ENCODE results near the gene FOXP2. TPM values are rescaled to one million over a fixed set of nuclear protein-coding genes. Genes with fewer than 3 reads are reported as not detected.

FOXP2 gene
- total and polyA plus RNA-seq, 2 experiments from 2014 or later = 1.3 to 1.5 TPM

DNA sequence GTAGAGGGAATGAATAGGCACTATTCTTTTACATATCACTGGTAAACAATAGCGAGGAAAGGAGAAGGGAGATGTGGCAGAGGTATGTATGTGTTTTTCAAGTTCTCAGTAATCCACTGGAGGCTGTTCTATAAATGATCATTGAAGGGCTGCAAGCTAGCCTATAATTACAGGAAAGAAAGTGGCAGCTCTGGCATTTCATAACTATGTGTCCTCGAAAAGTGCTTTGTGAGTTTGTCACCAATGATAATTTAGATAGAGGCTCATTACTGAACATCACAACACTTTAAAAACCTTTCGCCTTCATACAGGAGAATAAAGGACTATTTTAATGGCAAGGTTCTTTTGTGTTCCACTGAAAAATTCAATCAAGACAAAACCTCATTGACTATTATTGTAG is 235.1 kb downstream of the FOXP2 start:
- no peak overlapping the region for H3K27ac ChIP-seq
- no peaks in the 10 kb centered on the region for H3K9me3 ChIP-seq (ENCODE audit: low read depth)
- no peaks in the 10 kb centered on the region for H3K36me3 ChIP-seq
- no peaks in the 10 kb centered on the region for H3K27me3 ChIP-seq
- H3K4me3 ChIP-seq = no peak overlapping the region
- no peak for DNase-seq (ENCODE audit: low read depth in 1 of 2, low spot score in 1 of 2)
- H3K4me1 ChIP-seq (ENCODE audit: low read depth) = peaks cover 44% of the 10 kb centered on the region
- TF ChIP-seq CTCF (IDR thresholded peaks at IDR 0.05; ENCODE audit: low read depth, low read length) = no peak

DNA sequence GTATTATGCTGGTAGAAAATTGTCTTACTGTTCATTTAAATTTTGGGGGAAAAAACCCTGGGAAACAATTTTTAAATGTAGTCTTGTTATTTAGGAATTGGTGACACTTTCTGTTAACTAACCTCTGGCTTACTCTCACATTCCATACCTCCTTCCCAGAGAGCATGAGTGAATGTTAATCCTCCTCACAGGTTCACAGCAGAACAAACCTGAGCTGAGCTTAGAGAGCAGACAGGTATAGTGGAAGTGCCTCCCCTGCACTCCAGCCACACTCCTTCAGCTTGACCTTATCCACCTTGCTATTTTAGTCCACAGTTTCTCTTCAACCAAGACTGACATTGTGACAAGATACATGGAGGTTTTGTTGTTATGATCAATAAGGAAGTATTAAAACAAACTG is 235.9 kb downstream of the FOXP2 start:
- DNase-seq (ENCODE audit: low read depth in 1 of 2, low spot score in 1 of 2) = peak in 1 of 2 donors; percentile 33
- no peak overlapping the region for H3K4me3 ChIP-seq

DNA sequence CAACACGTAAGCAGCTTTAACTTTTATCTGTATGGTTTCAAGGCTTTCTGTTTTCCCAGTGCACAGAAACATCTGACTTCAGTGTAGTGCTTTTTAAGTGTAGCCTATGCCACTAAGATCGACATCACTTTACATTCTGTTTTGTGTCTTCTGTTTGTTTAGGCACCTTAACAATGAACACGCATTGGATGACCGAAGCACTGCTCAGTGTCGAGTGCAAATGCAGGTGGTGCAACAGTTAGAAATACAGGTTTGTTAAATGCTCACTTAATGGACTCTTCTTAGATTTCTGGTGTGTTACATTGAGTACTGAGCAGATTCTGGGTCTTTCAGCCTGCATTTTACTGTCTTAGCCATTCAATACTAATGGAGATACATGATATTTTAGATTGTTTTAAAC is 237.4 kb downstream of the FOXP2 start:
- Histone ChIP-seq H3K36me3 (no peaks in the 10 kb centered on the region), H3K4me3 (no peak overlapping the region), H3K4me1 (ENCODE audit: low read depth) (peaks cover 44% of the 10 kb centered on the region), H3K27me3 (no peaks in the 10 kb centered on the region), H3K27ac (no peak overlapping the region), H3K9me3 (ENCODE audit: low read depth) (no peaks in the 10 kb centered on the region)
- DNase-seq (ENCODE audit: low read depth in 1 of 2, low spot score in 1 of 2) = no peak
- TF ChIP-seq CTCF (IDR thresholded peaks at IDR 0.05; ENCODE audit: low read depth, low read length) = no peak

More for the DNA sequence above, 235.9 kb downstream of the FOXP2 start:
- H3K27me3 ChIP-seq = no peaks in the 10 kb centered on the region
- TF ChIP-seq CTCF (IDR thresholded peaks at IDR 0.05; ENCODE audit: low read depth, low read length) = no peak
- no peak overlapping the region for H3K27ac ChIP-seq
- no peaks in the 10 kb centered on the region for H3K9me3 ChIP-seq (ENCODE audit: low read depth)
- no peaks in the 10 kb centered on the region for H3K36me3 ChIP-seq
- H3K4me1 ChIP-seq (ENCODE audit: low read depth) = peaks cover 44% of the 10 kb centered on the region

- no peaks in the 10 kb centered on the region for H3K9me3 ChIP-seq (ENCODE audit: low read depth)
- H3K4me3 ChIP-seq = no peak overlapping the region
- H3K27ac ChIP-seq = peak overlapping the region; percentile 27
- no peaks in the 10 kb centered on the region for H3K36me3 ChIP-seq
- no peak for TF ChIP-seq CTCF (IDR thresholded peaks at IDR 0.05; ENCODE audit: low read depth, low read length)
- H3K4me1 ChIP-seq (ENCODE audit: low read depth) = peaks cover 45% of the 10 kb centered on the region
- no peaks in the 10 kb centered on the region for H3K27me3 ChIP-seq
- DNase-seq (ENCODE audit: low read depth in 1 of 2, low spot score in 1 of 2) = peak; percentile 15 to 56
Observed at GRCh38 chr7:114653364-114654088, 238.9 kb downstream of the FOXP2 start.

DNA sequence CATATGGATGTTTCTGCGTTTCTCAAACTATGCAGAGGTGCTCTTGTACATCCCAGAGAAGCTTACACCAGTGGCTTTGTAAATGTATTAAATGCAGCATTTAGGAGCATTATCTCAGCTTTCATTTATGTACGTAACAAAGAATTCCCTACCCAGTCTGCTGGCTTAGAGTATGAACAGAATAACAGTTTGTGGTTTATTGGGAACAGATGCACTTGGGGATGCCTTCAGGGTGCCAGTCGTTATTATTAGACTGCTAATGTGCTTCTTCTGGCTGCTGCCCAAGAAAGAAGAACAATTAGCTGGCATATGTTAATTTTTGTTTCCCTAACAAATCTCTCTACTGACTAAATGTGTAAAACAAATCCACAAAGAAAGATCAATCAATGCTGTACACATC is 241.9 kb downstream of the FOXP2 start:
- Histone ChIP-seq H3K27ac (no peak overlapping the region), H3K36me3 (no peaks in the 10 kb centered on the region), H3K9me3 (ENCODE audit: low read depth) (no peaks in the 10 kb centered on the region), H3K4me1 (ENCODE audit: low read depth) (peaks cover 50% of the 10 kb centered on the region), H3K27me3 (no peaks in the 10 kb centered on the region), H3K4me3 (no peak overlapping the region)
- TF ChIP-seq CTCF (IDR thresholded peaks at IDR 0.05; ENCODE audit: low read depth, low read length) = no peak
- no peak for DNase-seq (ENCODE audit: low read depth in 1 of 2, low spot score in 1 of 2)

All from cardiac muscle cell (in vitro differentiated cells and primary cell).